K562 (cell line): ENCODE measurements around the gene PCNX2. TPM values are rescaled to one million over a fixed set of nuclear protein-coding genes. Genes with fewer than 3 reads are reported as not detected.

Experiments used
- AFF1 ChIP-seq, 2 experiments: fragments of 450-650 bp; IDR thresholded peaks; 2 replicates each; pipeline ENCODE4 v1.6.1; 2018; ENCODE audit warnings: mild to moderate bottlenecking in 2 of 2, low read depth in 1 of 2; ENCODE audit not compliant: partially characterized antibody in 2 of 2
- BACH1 ChIP-seq: fragments of 200-800 bp; sonication (Bioruptor generic); IDR thresholded peaks from 2 replicates; pipeline ENCODE4 v1.6.1; 2016; ENCODE audit warnings: missing genetic modification characterization, missing compliant biosample characterization
- CTBP1 ChIP-seq: fragments of 450-650 bp; IDR thresholded peaks from 2 replicates; pipeline ENCODE4 v1.6.1; 2016; ENCODE audit warnings: borderline replicate concordance
- DPF2 ChIP-seq: fragments of 450-650 bp; IDR thresholded peaks from 2 replicates; pipeline ENCODE4 v1.6.1; 2016
- EP300 ChIP-seq: IDR thresholded peaks from 2 replicates; pipeline ENCODE4 v1.6.1; 2012; ENCODE audit warnings: low read length, improper control_type of control experiment
- EP400 ChIP-seq: fragments of 450-650 bp; IDR thresholded peaks from 2 replicates; pipeline ENCODE4 v1.6.1; 2017; ENCODE audit warnings: antibody characterized with exemption, mild to moderate bottlenecking, moderate library complexity
- GTF2E2 ChIP-seq: fragments of 200-800 bp; sonication (Bioruptor generic); IDR thresholded peaks from 2 replicates; pipeline ENCODE4 v1.6.1; 2016; ENCODE audit warnings: missing genetic modification characterization, missing compliant biosample characterization
- HDAC1 ChIP-seq, 2 experiments: fragments of 450-650 bp; IDR thresholded peaks; 2 replicates each; pipeline ENCODE4 v1.6.1; 2016 to 2017; ENCODE audit warnings: inconsistent platforms in 1 of 2, mild to moderate bottlenecking in 1 of 2, moderate library complexity in 1 of 2
- HDAC2 ChIP-seq: fragments of 450-650 bp; IDR thresholded peaks from 2 replicates; pipeline ENCODE4 v1.6.1; 2016; ENCODE audit warnings: mild to moderate bottlenecking
- MEF2D ChIP-seq: conservative IDR thresholded peaks from 2 replicates; pipeline ENCODE4 v1.6.1; 2016; ENCODE audit warnings: low read depth, missing genetic modification characterization, missing compliant biosample characterization
- NBN ChIP-seq: fragments of 450-650 bp; IDR thresholded peaks from 2 replicates; pipeline ENCODE4 v1.6.1; 2016; ENCODE audit warnings: low read depth, mild to moderate bottlenecking
- NELFE ChIP-seq: IDR thresholded peaks from 2 replicates; pipeline ENCODE4 v1.6.1; 2011; ENCODE audit warnings: mild to moderate bottlenecking; ENCODE audit not compliant: insufficient read depth, insufficient read length
- NR2C2 ChIP-seq, 2 experiments: fragments of 200-800 bp in 1 of 2; sonication (Bioruptor generic) in 1 of 2; sonication (generic) in 1 of 2; formaldehyde crosslinking in 1 of 2; IDR thresholded peaks; 2 replicates each; pipeline versions ENCODE4 v1.6.1 to v1.8.0; 2016 to 2022; ENCODE audit warnings: mild to moderate bottlenecking in 1 of 2, missing compliant biosample characterization in 1 of 2, missing genetic modification characterization in 1 of 2, missing genetic modification reagents in 1 of 2
- RBBP5 ChIP-seq: fragments of 200-600 bp; sonication (generic); IDR thresholded peaks from 2 replicates; pipeline ENCODE4 v1.6.1; 2012; ENCODE audit warnings: borderline replicate concordance, mild to moderate bottlenecking, low read length, control low read depth, inconsistent platforms; ENCODE audit not compliant: insufficient read depth, poor library complexity, severe bottlenecking
- RREB1 ChIP-seq: fragments of 250-450 bp; sonication (Bioruptor Pico); IDR thresholded peaks from 2 replicates; pipeline ENCODE4 v1.4.0; 2020
- ZEB2 ChIP-seq: fragments of 450-650 bp; IDR thresholded peaks from 2 replicates; pipeline ENCODE4 v1.6.1; 2016
- ZNF175 ChIP-seq: fragments of 200-800 bp; sonication (Bioruptor generic); IDR thresholded peaks from 2 replicates; pipeline ENCODE4 v1.6.1; 2016; ENCODE audit warnings: low read depth, mild to moderate bottlenecking, missing genetic modification characterization, missing compliant biosample characterization
- ZNF780A ChIP-seq: fragments of 250-450 bp; sonication (Bioruptor Pico); IDR thresholded peaks from 2 replicates; pipeline ENCODE4 v1.5.0; 2021; ENCODE audit warnings: mild to moderate bottlenecking
- polyA plus RNA-seq, 8 experiments: library from polyadenylated mRNA; depleted of rRNA in 4 of 8; stranded (reverse) in 5 of 8; unstranded in 3 of 8; fragments of >200 nt; fragmentation: Nextera tagmentation in 2 of 8; fragmentation: Illumina TruSeq in 1 of 8; extraction: Ambion mirVana in 2 of 8; extraction: Trizol in 1 of 8; gene quantifications; 2 replicates each; pipeline versions ENCODE4 v1.2.1 to v1.2.3, GENCODE V29; 2011 to 2014; ENCODE audit warnings: inconsistent platforms in 1 of 8, missing spikeins in 1 of 8
- total RNA-seq, 7 experiments: library from RNA; depleted of rRNA in 6 of 7; stranded (reverse); fragments of >200 nt in 6 of 7; fragmentation: Illumina TruSeq in 2 of 7; extraction: Trizol in 2 of 7; gene quantifications; 2 replicates each; pipeline versions ENCODE4 v1.2.1 to v1.2.3, GENCODE V29; 2011 to 2021; ENCODE audit warnings: low replicate concordance in 1 of 7

Gene PCNX2
- total and polyA plus RNA-seq, 9 of the 15 experiments (the other 6 are each of a cell fraction or from before 2014, with no cell fraction given), result 0.07 to 0.33 TPM; not detected in 7

GRCh38 chr1:233113009-233113879, 182.3 kb downstream of the PCNX2 start (continued):
- TF ChIP-seq AFF1 (IDR thresholded peaks at IDR 0.05; ENCODE audit: low read depth in 1 of 2, partially characterized antibody in 2 of 2) (peak in 1 of 2 experiments; percentile 81), NR2C2 (CRISPR knock-in tag; IDR thresholded peaks at IDR 0.05) (no peak), NR2C2 (tag; IDR thresholded peaks at IDR 0.05) (peak; percentile 73; the same call in 1 of the 2 replicates), MEF2D (peak; percentile 37), ZNF175 (peak; percentile 87), NBN (peak; percentile 70), EP300 (peak; percentile 90), EP400 (peak; percentile 56), BACH1 (tag) (peak; percentile 98), GTF2E2 (tag) (peak; percentile 83), NELFE (no peak), CTBP1 (peak; percentile 98), RREB1 (CRISPR knock-in tag) (0 out of 2 replicates have a peak, but pooled peaks have one; percentile 43), ZEB2 (peak; percentile 73), RBBP5 (peak; percentile 49), HDAC2 (peak; percentile 76; the same call in 1 of the 2 replicates), DPF2 (peak; percentile 90), ZNF780A (no peak), HDAC1 (IDR thresholded peaks at IDR 0.05) (peak in 1 of 2 experiments; percentile 75; a peak in 1 of 4 replicates)
